Measurements from ENCODE around the gene NSUN6. TPM values are rescaled to one million over a fixed set of nuclear protein-coding genes. Genes with fewer than 3 reads are reported as not detected.

The NSUN6 gene
- total RNA-seq, 1 experiment from 2014 or later = 15.1 TPM

GRCh38 chr10:18542832-18543231 is 108.6 kb downstream of the NSUN6 start:
- no peaks in the 10 kb centered on the region for H3K9me3 Mint-ChIP-seq
- ChIA-PET CTCF (no interaction called here), POLR2A (no interaction called here)
- peaks cover 28% of the 10 kb centered on the region for H3K36me3 Mint-ChIP-seq
- no peak overlapping the region for H3K27ac Mint-ChIP-seq
- no peak overlapping the region for H3K4me3 Mint-ChIP-seq
- H3K27me3 Mint-ChIP-seq (ENCODE audit: low read depth) = no peaks in the 10 kb centered on the region
- TF ChIP-seq ELF4 (CRISPR knock-in tag; IDR thresholded peaks at IDR 0.05; ENCODE audit: low read depth) = no peak
- TF ChIP-seq ETV6 (CRISPR knock-in tag; IDR thresholded peaks at IDR 0.05) = no peak
- no peak for TF ChIP-seq ESRRA (CRISPR knock-in tag; IDR thresholded peaks at IDR 0.05; ENCODE audit: borderline replicate concordance)
- TF ChIP-seq, protein P1, sequence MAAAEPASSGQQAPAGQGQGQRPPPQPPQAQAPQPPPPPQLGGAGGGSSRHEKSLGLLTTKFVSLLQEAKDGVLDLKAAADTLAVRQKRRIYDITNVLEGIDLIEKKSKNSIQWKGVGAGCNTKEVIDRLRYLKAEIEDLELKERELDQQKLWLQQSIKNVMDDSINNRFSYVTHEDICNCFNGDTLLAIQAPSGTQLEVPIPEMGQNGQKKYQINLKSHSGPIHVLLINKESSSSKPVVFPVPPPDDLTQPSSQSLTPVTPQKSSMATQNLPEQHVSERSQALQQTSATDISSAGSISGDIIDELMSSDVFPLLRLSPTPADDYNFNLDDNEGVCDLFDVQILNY (CRISPR knock-in tag; IDR thresholded peaks at IDR 0.05) = no peak
- no peaks in the 10 kb centered on the region for H3K4me1 Mint-ChIP-seq
- no peak for ATAC-seq
- DNase-seq (ENCODE audit: low spot score) = no peak

DNA sequence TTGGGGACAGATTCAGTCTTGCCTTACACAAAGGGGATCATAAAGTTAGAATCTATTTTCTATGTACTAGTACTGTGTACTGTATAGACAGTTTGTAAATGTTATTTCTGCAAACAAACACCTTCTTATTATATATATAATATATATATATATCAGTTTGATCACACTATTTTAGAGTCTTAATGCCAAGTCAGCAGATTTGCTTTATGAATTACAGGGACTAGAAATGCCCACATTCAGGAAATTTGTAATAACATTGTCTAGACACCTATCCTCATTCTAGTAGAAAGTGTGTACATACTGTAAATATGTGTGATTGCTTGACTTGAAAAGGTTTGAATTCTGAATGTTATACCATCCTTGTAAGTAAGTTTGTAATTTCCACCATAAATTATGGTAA is 111.2 kb downstream of the NSUN6 start:
- CTCF ChIA-PET = no interaction called here

More for the DNA sequence above, 111.2 kb downstream of the NSUN6 start:
- Mint-ChIP-seq H3K27me3 (ENCODE audit: low read depth) (no peaks in the 10 kb centered on the region), H3K4me1 (no peaks in the 10 kb centered on the region), H3K36me3 (peaks cover 33% of the 10 kb centered on the region), H3K27ac (no peak overlapping the region), H3K4me3 (no peak overlapping the region), H3K9me3 (no peaks in the 10 kb centered on the region; the same call in 1 of the 2 replicates)
- POLR2A ChIA-PET = no interaction called here
- no peak for TF ChIP-seq ZNF138 (CRISPR knock-in tag; conservative IDR thresholded peaks at IDR 0.05)
- TF ChIP-seq FOXK1 (CRISPR knock-in tag; IDR thresholded peaks at IDR 0.05) = no peak
- TF ChIP-seq, protein P2, sequence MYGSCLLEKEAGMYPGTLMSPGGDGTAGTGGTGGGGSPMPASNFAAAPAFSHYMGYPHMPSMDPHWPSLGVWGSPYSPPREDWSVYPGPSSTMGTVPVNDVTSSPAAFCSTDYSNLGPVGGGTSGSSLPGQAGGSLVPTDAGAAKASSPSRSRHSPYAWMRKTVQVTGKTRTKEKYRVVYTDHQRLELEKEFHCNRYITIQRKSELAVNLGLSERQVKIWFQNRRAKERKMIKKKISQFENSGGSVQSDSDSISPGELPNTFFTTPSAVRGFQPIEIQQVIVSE (CRISPR knock-in tag; IDR thresholded peaks at IDR 0.05; ENCODE audit: borderline replicate concordance) = no peak
- no peak for TF ChIP-seq ETV6 (CRISPR knock-in tag; IDR thresholded peaks at IDR 0.05)
- TF ChIP-seq, protein P3, sequence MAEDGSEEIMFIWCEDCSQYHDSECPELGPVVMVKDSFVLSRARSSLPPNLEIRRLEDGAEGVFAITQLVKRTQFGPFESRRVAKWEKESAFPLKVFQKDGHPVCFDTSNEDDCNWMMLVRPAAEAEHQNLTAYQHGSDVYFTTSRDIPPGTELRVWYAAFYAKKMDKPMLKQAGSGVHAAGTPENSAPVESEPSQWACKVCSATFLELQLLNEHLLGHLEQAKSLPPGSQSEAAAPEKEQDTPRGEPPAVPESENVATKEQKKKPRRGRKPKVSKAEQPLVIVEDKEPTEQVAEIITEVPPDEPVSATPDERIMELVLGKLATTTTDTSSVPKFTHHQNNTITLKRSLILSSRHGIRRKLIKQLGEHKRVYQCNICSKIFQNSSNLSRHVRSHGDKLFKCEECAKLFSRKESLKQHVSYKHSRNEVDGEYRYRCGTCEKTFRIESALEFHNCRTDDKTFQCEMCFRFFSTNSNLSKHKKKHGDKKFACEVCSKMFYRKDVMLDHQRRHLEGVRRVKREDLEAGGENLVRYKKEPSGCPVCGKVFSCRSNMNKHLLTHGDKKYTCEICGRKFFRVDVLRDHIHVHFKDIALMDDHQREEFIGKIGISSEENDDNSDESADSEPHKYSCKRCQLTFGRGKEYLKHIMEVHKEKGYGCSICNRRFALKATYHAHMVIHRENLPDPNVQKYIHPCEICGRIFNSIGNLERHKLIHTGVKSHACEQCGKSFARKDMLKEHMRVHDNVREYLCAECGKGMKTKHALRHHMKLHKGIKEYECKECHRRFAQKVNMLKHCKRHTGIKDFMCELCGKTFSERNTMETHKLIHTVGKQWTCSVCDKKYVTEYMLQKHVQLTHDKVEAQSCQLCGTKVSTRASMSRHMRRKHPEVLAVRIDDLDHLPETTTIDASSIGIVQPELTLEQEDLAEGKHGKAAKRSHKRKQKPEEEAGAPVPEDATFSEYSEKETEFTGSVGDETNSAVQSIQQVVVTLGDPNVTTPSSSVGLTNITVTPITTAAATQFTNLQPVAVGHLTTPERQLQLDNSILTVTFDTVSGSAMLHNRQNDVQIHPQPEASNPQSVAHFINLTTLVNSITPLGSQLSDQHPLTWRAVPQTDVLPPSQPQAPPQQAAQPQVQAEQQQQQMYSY (CRISPR knock-in tag; IDR thresholded peaks at IDR 0.05) = no peak
- no peak for TF ChIP-seq ZNF281 (CRISPR knock-in tag; IDR thresholded peaks at IDR 0.05)
- no peak for TF ChIP-seq ARID4B (CRISPR knock-in tag; IDR thresholded peaks at IDR 0.05; ENCODE audit: borderline replicate concordance)
- TF ChIP-seq ELF4 (CRISPR knock-in tag; IDR thresholded peaks at IDR 0.05; ENCODE audit: low read depth) = no peak
- TF ChIP-seq E2F1 (CRISPR knock-in tag; IDR thresholded peaks at IDR 0.05) = no peak
- no peak for TF ChIP-seq HMGXB4 (CRISPR knock-in tag; IDR thresholded peaks at IDR 0.05)
- TF ChIP-seq, protein P4, sequence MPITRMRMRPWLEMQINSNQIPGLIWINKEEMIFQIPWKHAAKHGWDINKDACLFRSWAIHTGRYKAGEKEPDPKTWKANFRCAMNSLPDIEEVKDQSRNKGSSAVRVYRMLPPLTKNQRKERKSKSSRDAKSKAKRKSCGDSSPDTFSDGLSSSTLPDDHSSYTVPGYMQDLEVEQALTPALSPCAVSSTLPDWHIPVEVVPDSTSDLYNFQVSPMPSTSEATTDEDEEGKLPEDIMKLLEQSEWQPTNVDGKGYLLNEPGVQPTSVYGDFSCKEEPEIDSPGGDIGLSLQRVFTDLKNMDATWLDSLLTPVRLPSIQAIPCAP (CRISPR knock-in tag; IDR thresholded peaks at IDR 0.05) = no peak
- no peak for TF ChIP-seq FOXJ3 (CRISPR knock-in tag; IDR thresholded peaks at IDR 0.05; ENCODE audit: borderline replicate concordance)
- no peak for TF ChIP-seq ZNF512 (CRISPR knock-in tag; IDR thresholded peaks at IDR 0.05; ENCODE audit: borderline replicate concordance)
- no peak for TF ChIP-seq ZNF423 (CRISPR knock-in tag; IDR thresholded peaks at IDR 0.05)
- ATAC-seq (no peak), DNase-seq (ENCODE audit: low spot score) (no peak)

Measured in WTC11 (cell line).